ENCODE results near the gene NOC2L.

NOC2L gene

DNA sequence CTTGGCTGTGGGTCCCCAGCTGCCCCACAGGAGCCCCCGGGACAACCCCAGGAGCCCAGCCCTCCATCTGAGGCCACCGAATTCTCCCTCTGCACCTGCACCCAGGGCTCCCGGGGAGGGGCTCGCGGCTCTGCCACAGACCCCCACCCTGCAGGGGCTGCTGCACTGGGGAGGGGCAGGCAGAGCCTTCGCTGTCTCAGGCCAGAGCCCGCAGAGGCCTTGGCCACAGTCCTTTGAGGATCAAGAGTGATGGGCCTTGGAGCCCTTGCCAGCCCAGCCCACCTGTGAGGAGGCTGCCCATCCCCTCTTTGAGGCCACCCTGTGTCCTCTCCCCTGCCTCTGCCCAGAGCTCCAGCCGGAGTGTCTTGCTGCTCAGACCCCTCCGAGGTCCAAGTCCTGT lies 16.3 kb upstream of the NOC2L start:
- TF ChIP-seq ZBTB7A (IDR thresholded peaks at IDR 0.05; ENCODE audit: low read depth) (no peak), TCF12 (IDR thresholded peaks at IDR 0.05; ENCODE audit: low read depth) (no peak), EP300 (IDR thresholded peaks at IDR 0.05; ENCODE audit: borderline replicate concordance) (no peak), NFIC (IDR thresholded peaks at IDR 0.05) (no peak), TAF1 (IDR thresholded peaks at IDR 0.05; ENCODE audit: low read depth) (no peak), YY1 (IDR thresholded peaks at IDR 0.05; ENCODE audit: low read depth) (no peak), RAD21 (IDR thresholded peaks at IDR 0.05; ENCODE audit: low read depth) (no peak), TEAD4 (IDR thresholded peaks at IDR 0.05) (no peak), EGR1 (IDR thresholded peaks at IDR 0.05) (no peak), CEBPB (IDR thresholded peaks at IDR 0.05) (no peak), FOXM1 (IDR thresholded peaks at IDR 0.05; ENCODE audit: borderline replicate concordance, low read depth) (no peak), CREB1 (IDR thresholded peaks at IDR 0.05; ENCODE audit: low read depth) (no peak)
- TF ChIP-seq, protein P1, sequence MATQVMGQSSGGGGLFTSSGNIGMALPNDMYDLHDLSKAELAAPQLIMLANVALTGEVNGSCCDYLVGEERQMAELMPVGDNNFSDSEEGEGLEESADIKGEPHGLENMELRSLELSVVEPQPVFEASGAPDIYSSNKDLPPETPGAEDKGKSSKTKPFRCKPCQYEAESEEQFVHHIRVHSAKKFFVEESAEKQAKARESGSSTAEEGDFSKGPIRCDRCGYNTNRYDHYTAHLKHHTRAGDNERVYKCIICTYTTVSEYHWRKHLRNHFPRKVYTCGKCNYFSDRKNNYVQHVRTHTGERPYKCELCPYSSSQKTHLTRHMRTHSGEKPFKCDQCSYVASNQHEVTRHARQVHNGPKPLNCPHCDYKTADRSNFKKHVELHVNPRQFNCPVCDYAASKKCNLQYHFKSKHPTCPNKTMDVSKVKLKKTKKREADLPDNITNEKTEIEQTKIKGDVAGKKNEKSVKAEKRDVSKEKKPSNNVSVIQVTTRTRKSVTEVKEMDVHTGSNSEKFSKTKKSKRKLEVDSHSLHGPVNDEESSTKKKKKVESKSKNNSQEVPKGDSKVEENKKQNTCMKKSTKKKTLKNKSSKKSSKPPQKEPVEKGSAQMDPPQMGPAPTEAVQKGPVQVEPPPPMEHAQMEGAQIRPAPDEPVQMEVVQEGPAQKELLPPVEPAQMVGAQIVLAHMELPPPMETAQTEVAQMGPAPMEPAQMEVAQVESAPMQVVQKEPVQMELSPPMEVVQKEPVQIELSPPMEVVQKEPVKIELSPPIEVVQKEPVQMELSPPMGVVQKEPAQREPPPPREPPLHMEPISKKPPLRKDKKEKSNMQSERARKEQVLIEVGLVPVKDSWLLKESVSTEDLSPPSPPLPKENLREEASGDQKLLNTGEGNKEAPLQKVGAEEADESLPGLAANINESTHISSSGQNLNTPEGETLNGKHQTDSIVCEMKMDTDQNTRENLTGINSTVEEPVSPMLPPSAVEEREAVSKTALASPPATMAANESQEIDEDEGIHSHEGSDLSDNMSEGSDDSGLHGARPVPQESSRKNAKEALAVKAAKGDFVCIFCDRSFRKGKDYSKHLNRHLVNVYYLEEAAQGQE (IDR thresholded peaks at IDR 0.05; ENCODE audit: low read depth): no peak
- TF ChIP-seq, protein P2, sequence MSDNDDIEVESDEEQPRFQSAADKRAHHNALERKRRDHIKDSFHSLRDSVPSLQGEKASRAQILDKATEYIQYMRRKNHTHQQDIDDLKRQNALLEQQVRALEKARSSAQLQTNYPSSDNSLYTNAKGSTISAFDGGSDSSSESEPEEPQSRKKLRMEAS (IDR thresholded peaks at IDR 0.05): no peak
- TF ChIP-seq, protein P3, sequence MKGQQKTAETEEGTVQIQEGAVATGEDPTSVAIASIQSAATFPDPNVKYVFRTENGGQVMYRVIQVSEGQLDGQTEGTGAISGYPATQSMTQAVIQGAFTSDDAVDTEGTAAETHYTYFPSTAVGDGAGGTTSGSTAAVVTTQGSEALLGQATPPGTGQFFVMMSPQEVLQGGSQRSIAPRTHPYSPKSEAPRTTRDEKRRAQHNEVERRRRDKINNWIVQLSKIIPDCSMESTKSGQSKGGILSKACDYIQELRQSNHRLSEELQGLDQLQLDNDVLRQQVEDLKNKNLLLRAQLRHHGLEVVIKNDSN (IDR thresholded peaks at IDR 0.05): no peak

DNA sequence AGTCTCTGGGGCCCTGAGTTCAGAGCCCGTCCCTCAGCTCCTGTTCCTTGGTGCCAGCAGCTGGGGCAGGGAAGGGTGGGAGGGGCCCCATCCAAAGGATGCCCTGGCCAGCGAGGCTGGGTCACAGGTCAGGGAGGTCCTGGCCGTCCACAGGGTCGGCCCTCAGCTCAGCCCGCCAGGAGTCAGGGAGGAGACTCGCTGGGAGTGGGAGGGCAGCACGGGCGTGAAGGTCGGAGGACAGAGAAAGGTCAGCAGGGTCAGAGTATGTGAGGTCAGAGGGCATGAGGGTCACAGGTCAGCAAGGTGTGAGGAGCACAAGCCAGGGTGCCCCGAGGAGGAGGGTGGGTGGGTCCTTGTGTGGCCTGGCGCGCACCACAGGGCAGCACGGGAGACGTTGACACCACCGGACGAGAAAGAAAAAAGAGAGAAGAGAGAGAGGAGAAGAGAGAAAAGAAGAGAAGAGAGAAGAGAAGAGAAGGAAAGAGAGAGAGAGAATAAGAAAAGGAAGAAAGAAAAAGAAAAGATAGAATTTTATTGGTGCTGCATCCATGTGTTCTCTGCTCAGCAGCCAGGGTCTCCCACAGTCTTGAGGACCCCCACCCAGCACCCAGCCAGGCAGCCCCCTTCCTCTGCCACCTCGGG lies 15.8 kb upstream of the NOC2L start:
- TF ChIP-seq, protein P2 (IDR thresholded peaks at IDR 0.05): no peak
- TF ChIP-seq TAF1 (IDR thresholded peaks at IDR 0.05; ENCODE audit: low read depth) (no peak), EP300 (IDR thresholded peaks at IDR 0.05; ENCODE audit: borderline replicate concordance) (no peak), ZBTB7A (IDR thresholded peaks at IDR 0.05; ENCODE audit: low read depth) (no peak), RAD21 (IDR thresholded peaks at IDR 0.05; ENCODE audit: low read depth) (no peak), TCF12 (IDR thresholded peaks at IDR 0.05; ENCODE audit: low read depth) (no peak), EGR1 (IDR thresholded peaks at IDR 0.05) (no peak), CREB1 (IDR thresholded peaks at IDR 0.05; ENCODE audit: low read depth) (no peak), TEAD4 (IDR thresholded peaks at IDR 0.05) (no peak), FOXM1 (IDR thresholded peaks at IDR 0.05; ENCODE audit: borderline replicate concordance, low read depth) (no peak), NFIC (IDR thresholded peaks at IDR 0.05) (no peak), YY1 (IDR thresholded peaks at IDR 0.05; ENCODE audit: low read depth) (no peak)
- TF ChIP-seq, protein P1 (IDR thresholded peaks at IDR 0.05; ENCODE audit: low read depth): no peak
- TF ChIP-seq, protein P3 (IDR thresholded peaks at IDR 0.05): no peak

DNA sequence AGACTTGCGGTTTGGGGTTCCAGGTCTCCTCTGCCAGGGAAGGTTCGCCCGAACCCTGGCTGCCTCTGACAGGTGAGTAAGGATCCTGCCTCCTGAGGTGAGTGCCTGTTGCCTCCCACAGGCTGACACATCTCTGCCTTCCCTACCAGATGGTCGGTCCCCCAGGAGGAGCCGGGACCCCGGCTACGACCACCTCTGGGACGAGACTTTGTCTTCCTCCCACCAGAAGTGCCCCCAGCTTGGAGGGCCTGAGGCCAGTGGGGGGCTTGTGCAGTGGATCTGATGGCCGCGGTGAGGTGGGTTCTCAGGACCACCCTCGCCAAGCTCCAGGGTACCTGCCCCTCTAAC lies 15.2 kb upstream of the NOC2L start:
- TF ChIP-seq NFIC (IDR thresholded peaks at IDR 0.05) (no peak), YY1 (IDR thresholded peaks at IDR 0.05; ENCODE audit: low read depth) (no peak), CREB1 (IDR thresholded peaks at IDR 0.05; ENCODE audit: low read depth) (no peak), TCF12 (IDR thresholded peaks at IDR 0.05; ENCODE audit: low read depth) (no peak), FOXM1 (IDR thresholded peaks at IDR 0.05; ENCODE audit: borderline replicate concordance, low read depth) (no peak), RAD21 (IDR thresholded peaks at IDR 0.05; ENCODE audit: low read depth) (no peak), TEAD4 (IDR thresholded peaks at IDR 0.05) (no peak), ZBTB7A (IDR thresholded peaks at IDR 0.05; ENCODE audit: low read depth) (no peak)
- TF ChIP-seq, protein P1 (IDR thresholded peaks at IDR 0.05; ENCODE audit: low read depth): no peak
- TF ChIP-seq, protein P3 (IDR thresholded peaks at IDR 0.05): no peak
- TF ChIP-seq, protein P2 (IDR thresholded peaks at IDR 0.05): no peak
